Bronchial smooth muscle cell (primary cell): ENCODE measurements around the gene C16orf82. TPM values are rescaled to one million over a fixed set of nuclear protein-coding genes. Genes with fewer than 3 reads are reported as not detected.

ENCODE experiments used
- total RNA-seq: library from RNA; depleted of rRNA; stranded (reverse); fragments of >200 nt; gene quantifications from 2 replicates; pipeline ENCODE4 v1.2.1, GENCODE V29; 2014

C16orf82 gene
- total RNA-seq = not detected in 2 replicates

DNA sequence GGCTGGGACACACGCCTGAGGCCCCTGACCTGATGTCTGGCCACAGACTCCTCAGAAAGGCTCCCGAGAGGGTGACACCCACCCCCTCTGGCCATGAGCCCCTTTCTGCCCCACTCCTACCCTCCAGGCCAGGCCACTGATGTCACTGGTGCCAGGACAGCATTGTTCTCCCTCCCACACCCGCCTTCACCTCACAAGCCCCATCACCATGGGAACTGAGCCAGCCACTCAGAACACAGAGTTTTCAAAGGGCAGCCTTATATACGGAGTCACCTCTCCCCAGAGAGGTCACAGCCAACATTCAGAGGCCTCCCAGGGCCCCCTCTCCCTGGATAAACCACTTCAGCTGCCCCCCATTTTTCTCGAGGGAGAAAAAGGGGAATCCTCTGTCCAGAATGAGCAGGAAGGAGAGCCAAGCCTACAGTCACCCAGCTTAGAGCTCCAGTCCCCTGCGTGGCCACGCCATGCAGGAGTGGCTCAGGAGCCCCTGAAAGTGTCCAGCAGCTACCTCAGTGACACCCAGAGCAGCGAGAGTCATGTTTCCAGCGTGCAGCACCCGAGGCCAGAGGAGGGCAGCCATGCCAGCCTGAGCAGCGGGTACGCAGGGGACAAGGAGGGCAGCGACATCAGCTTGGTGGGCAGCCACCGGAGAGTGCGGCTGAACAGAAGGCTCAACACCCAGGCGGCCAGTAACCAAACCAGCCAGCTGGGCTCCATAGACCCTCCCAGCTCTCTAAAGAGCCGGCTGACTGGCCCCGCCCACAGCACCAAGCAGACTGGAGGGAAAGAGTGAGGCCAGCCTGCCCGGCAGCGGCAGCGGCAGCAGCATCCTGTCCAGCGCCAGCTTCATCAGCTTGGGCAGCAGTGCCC, at the start of gene C16orf82:
C16orf82 (plus strand) TSS at position 260 of the 870 bp plus-strand sequence.

Other genes with a start within 250 kb of the C16orf82 start
- gene KDM8, start 136.6 kb downstream of the C16orf82 start, total RNA-seq = 2.1 and 2.5 TPM in 2 replicates
- gene NSMCE1, start 201.8 kb downstream of the C16orf82 start, total RNA-seq = 133 and 161 TPM in 2 replicates
- gene IL4R, start 247.0 kb downstream of the C16orf82 start, total RNA-seq = 6.3 and 9.9 TPM in 2 replicates